ENCODE results near the gene ZNF492. TPM values are rescaled to one million over a fixed set of nuclear protein-coding genes. Genes with fewer than 3 reads are reported as not detected.
"Not testable (repeated sequence)": the region's sequence is repeated elsewhere in the genome, so short reads cannot be mapped to it uniquely, and the experiment has no call there.

The ZNF492 gene
- polyA plus RNA-seq, 1 donor from 2014 or later = 0.11 TPM

- H3K9me3 Mint-ChIP-seq = peaks cover 4 to 10% (median 4%) of the 10 kb centered on the region in 3 donors
- no peaks in the 10 kb centered on the region for H3K36me3 Mint-ChIP-seq
- no peak overlapping the region for H3K4me3 Mint-ChIP-seq
- H3K27me3 Mint-ChIP-seq = peaks cover 6% of the 10 kb centered on the region
- peaks cover 0 to 1% (median 0%) of the 10 kb centered on the region in 3 donors for H3K4me1 Mint-ChIP-seq
- H3K27ac Mint-ChIP-seq = peak overlapping the region in 1 of 3 donors; percentile 62
Measured at GRCh38 chr19:22623841-22624221, 10.3 kb upstream of the ZNF492 start.

DNA sequence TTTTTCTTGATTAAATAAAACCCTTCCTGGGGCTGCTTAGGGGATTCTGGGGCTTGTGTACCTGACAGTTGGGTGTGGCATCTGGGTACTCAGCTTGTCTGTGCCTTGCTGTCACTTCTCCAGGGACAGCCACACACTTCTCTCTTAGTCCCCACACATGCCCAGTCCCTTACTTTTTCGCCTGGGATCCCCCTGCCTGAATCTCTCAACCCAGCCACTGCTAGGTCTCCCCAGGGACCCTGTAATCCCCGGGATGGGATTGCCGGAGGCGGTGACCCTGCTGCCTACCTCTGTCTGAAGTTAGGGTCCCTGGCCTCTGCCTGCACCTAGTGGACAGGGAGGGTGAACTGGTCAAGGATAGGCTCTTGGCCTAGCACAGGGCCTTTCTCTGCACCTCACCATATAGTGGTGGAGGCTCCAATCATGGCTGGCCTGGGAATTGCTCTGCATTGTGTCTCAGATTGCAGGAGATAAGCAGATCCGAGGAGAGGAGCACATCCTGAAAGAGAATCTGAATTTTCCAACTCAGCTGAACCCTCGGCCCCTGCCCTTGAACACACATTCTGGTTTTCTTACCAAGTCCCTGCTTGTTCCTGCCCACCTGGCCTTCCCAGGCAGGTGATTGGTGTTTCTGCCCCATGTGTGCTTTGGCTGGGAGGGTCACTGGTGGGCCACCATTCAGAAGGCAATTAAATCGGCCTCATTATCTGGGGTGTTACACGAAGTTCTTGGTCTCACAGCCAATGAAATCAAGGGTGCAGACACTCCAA, 8.7 kb upstream of the ZNF492 start:
- Mint-ChIP-seq H3K27me3 (peaks cover 6% of the 10 kb centered on the region), H3K36me3 (no peaks in the 10 kb centered on the region), H3K4me3 (peak overlapping the region in 1 of 4 donors; percentile 12), H3K27ac (no peak overlapping the region), H3K9me3 (peaks cover 1 to 6% (median 2%) of the 10 kb centered on the region in 3 donors), H3K4me1 (peaks cover 0 to 1% (median 0%) of the 10 kb centered on the region in 3 donors)

DNA sequence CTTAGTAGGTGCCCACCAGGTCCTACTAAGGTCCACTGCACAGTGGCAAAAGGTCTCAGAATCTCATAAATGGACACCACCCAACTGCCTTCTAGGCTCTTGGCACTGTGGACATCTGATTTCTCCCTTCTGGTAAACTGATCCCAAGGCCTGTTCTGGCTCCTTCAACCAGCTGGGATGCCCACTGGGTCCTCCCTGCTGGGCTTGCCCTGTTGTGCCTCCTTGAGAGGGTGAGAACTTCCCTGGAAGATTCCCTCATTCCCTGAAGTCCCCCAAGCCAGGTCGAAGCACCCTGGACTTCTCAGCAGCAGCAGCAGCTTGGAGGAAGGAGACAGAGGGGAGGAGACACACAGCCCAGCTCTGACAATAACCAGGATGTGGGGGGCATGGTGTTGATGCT, 6.6 kb upstream of the ZNF492 start:
- H3K4me1 Mint-ChIP-seq = peaks cover 0 to 1% (median 0%) of the 10 kb centered on the region in 3 donors
- no peaks in the 10 kb centered on the region for H3K27me3 Mint-ChIP-seq
- peaks cover 0 to 4% (median 3%) of the 10 kb centered on the region in 3 donors for H3K9me3 Mint-ChIP-seq
- H3K36me3 Mint-ChIP-seq = no peaks in the 10 kb centered on the region
- no peak overlapping the region for H3K27ac Mint-ChIP-seq
- H3K4me3 Mint-ChIP-seq = no peak overlapping the region

DNA sequence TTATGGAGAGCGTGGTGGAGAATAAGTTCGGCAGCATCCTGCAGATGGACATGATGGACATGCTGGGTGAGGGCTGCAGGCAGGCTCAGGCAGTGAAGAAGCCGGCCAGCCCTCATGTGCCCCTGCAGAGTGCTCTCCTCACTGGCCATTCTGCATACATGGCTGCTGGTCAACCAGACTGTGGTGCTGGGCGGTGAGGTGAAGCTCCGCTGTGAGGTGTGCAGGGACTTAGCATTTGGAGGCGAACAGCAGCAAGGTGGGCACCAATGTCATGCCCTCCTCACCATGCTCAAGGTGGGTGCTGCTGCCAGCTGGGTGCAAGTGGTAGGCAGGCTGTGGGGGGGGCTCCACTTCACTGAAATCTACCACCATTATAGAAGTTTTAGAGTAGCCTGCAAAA, 5.7 kb upstream of the ZNF492 start:
- Mint-ChIP-seq H3K36me3 (no peaks in the 10 kb centered on the region), H3K9me3 (peaks cover 0 to 4% (median 3%) of the 10 kb centered on the region in 3 donors), H3K4me3 (peak overlapping the region in 1 of 4 donors; percentile 23), H3K27ac (no peak overlapping the region), H3K4me1 (peaks cover 0 to 1% (median 0%) of the 10 kb centered on the region in 3 donors), H3K27me3 (no peaks in the 10 kb centered on the region)

DNA sequence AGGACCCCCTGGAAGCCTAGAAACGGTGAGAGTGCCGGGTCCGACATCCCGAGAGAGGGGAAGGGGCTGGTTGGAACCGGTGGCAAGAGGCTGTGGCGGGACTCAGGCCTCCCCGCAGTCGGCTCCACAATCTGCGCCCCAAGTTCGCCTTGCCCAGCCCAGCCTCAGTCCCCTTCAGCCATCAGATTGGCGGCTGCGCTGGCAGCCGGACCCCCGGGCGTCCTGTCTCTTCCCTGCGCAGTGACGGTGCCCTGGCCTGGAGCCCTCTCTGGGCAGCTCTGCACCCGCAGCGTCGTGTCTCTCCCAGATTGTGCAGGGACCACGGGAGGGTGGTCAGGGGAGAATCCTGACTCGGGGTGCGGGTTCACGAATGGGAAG, 315 bp downstream of the ZNF492 start:
- H3K36me3 Mint-ChIP-seq = no peaks in the 10 kb centered on the region
- peaks cover 0 to 7% (median 2%) of the 10 kb centered on the region in 3 donors for H3K9me3 Mint-ChIP-seq
- no peaks in the 10 kb centered on the region for H3K27me3 Mint-ChIP-seq
- peak overlapping the region in 1 of 3 donors; percentile 65 for H3K27ac Mint-ChIP-seq
- H3K4me3 Mint-ChIP-seq = peak overlapping the region; percentile 88 to 93 (median 90)
- peaks cover 0 to 3% (median 2%) of the 10 kb centered on the region in 3 donors for H3K4me1 Mint-ChIP-seq

DNA sequence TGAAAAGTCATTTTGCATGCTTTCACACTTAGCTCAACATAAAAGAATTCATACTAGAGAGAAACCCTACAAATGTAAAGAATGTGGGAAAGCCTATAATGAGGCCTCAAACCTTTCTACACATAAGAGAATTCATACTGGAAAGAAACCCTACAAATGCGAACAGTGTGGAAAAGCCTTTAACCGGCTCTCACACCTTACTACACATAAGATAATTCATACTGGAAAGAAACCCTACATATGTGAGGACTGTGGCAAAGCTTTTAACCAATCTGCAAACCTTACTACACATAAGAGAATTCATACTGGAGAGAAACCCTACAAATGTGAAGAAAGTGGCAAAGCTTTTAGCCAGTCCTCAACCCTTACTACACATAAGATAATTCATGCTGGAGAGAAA, 51.4 kb downstream of the ZNF492 start:
- H3K4me1 Mint-ChIP-seq, H3K27me3 Mint-ChIP-seq, H3K27ac Mint-ChIP-seq, H3K36me3 Mint-ChIP-seq, H3K4me3 Mint-ChIP-seq: not testable (repeated sequence)
- peaks cover 2 to 21% (median 21%) of the 10 kb centered on the region in 3 donors for H3K9me3 Mint-ChIP-seq

GRCh38 chr19:22702661-22703060, 68.5 kb downstream of the ZNF492 start:
- H3K36me3 Mint-ChIP-seq, H3K4me1 Mint-ChIP-seq, H3K27ac Mint-ChIP-seq, H3K4me3 Mint-ChIP-seq, H3K27me3 Mint-ChIP-seq: not testable (repeated sequence)
- peaks cover 2 to 12% (median 6%) of the 10 kb centered on the region in 3 donors for H3K9me3 Mint-ChIP-seq

GRCh38 chr19:22703096-22703495, 69.0 kb downstream of the ZNF492 start:
- peaks cover 1 to 11% (median 6%) of the 10 kb centered on the region in 3 donors for H3K9me3 Mint-ChIP-seq
- H3K27ac Mint-ChIP-seq, H3K27me3 Mint-ChIP-seq, H3K36me3 Mint-ChIP-seq, H3K4me3 Mint-ChIP-seq, H3K4me1 Mint-ChIP-seq: not testable (repeated sequence)

DNA sequence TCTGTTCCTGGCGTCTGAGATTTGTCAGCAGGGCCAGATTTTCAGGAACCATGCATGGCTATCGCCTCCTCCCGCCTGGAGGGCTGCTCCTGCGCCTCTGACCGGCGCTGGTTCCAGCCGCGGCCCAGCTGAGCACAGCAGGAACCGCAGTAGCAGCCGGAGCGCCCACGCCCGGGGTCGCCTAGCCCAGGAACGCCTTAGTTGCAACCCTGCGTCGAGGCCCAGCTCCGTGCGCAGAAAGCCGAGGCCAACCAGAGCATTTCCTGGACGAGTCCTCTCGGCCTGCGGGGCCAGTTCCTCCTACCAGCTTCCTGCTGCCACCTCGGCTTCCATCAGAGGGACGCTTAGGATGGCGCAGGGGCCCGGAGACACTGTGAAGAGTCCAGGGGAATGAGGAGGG, 74.9 kb downstream of the ZNF492 start:
- H3K36me3 Mint-ChIP-seq = no peaks in the 10 kb centered on the region
- H3K27me3 Mint-ChIP-seq = no peaks in the 10 kb centered on the region
- no peaks in the 10 kb centered on the region for H3K4me1 Mint-ChIP-seq
- no peak overlapping the region for H3K4me3 Mint-ChIP-seq
- H3K27ac Mint-ChIP-seq = no peak overlapping the region
- peaks cover 3 to 8% (median 4%) of the 10 kb centered on the region in 3 donors for H3K9me3 Mint-ChIP-seq

Other genes with a start within 250 kb of the ZNF492 start
- gene ZNF98, start 212.0 kb upstream of the ZNF492 start, polyA plus RNA-seq = not detected
- gene ZNF99, start 149.8 kb downstream of the ZNF492 start, polyA plus RNA-seq = not detected
- gene ZNF723, start 198.0 kb downstream of the ZNF492 start, polyA plus RNA-seq = not detected

All from IgD-negative memory B cell (primary cell).